Fibroblast of the conjunctiva (primary cell): ENCODE measurements around the gene HDGFL3.
"Not testable (repeated sequence)": the region's sequence is repeated elsewhere in the genome, so short reads cannot be mapped to it uniquely, and the experiment has no call there.

Source experiments
- DNase-seq: peaks from one replicate; pipeline ENCODE4 v3.0.0-alpha.2; 2010; ENCODE audit warnings: low read depth

Gene HDGFL3

GRCh38 chr15:83207660-83208366, at the start of gene HDGFL3:
Gene HDGFL3 (minus strand): TSS chr15:83207823. CDS start chr15:83207414, 409 bp downstream.
- DNase-seq: no peak

- peak; percentile 38 for DNase-seq
Observed at GRCh38 chr15:83250781-83251180, 43.2 kb upstream of the HDGFL3 start.

GRCh38 chr15:83249030-83249343, 41.4 kb upstream of the HDGFL3 start:
- no peak for DNase-seq

GRCh38 chr15:83248151-83249029, 40.8 kb upstream of the HDGFL3 start:
- DNase-seq: peak; percentile 58

- no peak for DNase-seq
Observed at GRCh38 chr15:83243634-83244033, 36.0 kb upstream of the HDGFL3 start.

- no peak for DNase-seq
Observed at GRCh38 chr15:83230242-83230641, 22.6 kb upstream of the HDGFL3 start.

- no peak for DNase-seq
Observed at GRCh38 chr15:83225449-83225848, 17.8 kb upstream of the HDGFL3 start.

GRCh38 chr15:83221781-83222180, 14.2 kb upstream of the HDGFL3 start:
- DNase-seq: not testable (repeated sequence)

- DNase-seq: no peak
Observed at GRCh38 chr15:83219026-83219425, 11.4 kb upstream of the HDGFL3 start.

GRCh38 chr15:83215306-83215705, 7.7 kb upstream of the HDGFL3 start:
- DNase-seq: no peak

- DNase-seq: no peak
Observed at GRCh38 chr15:83210619-83211018, 3.0 kb upstream of the HDGFL3 start.

GRCh38 chr15:83209333-83209732, 1.7 kb upstream of the HDGFL3 start:
- no peak for DNase-seq

GRCh38 chr15:83208367-83208661, 691 bp upstream of the HDGFL3 start:
- no peak for DNase-seq

GRCh38 chr15:83207009-83207659, 489 bp downstream of the HDGFL3 start:
- DNase-seq: no peak

- DNase-seq: no peak
Observed at GRCh38 chr15:83206526-83207008, 1.1 kb downstream of the HDGFL3 start.

GRCh38 chr15:83205725-83206324, 1.8 kb downstream of the HDGFL3 start:
- no peak for DNase-seq

- no peak for DNase-seq
Observed at GRCh38 chr15:83204697-83205096, 2.9 kb downstream of the HDGFL3 start.

- no peak for DNase-seq
Observed at GRCh38 chr15:83203543-83203942, 4.1 kb downstream of the HDGFL3 start.

- DNase-seq: no peak
Observed at GRCh38 chr15:83200589-83200988, 7.0 kb downstream of the HDGFL3 start.

- DNase-seq: no peak
Observed at GRCh38 chr15:83200162-83200561, 7.5 kb downstream of the HDGFL3 start.

GRCh38 chr15:83199288-83199687, 8.3 kb downstream of the HDGFL3 start:
- DNase-seq: no peak

GRCh38 chr15:83198476-83198875, 9.1 kb downstream of the HDGFL3 start:
- no peak for DNase-seq

GRCh38 chr15:83194528-83194927, 13.1 kb downstream of the HDGFL3 start:
- no peak for DNase-seq
